Uterus (tissue), 2 donors: Measurements from ENCODE around the gene SIRT4.

Source experiments
- CTCF ChIP-seq, 4 experiments: fragments of 200-600 bp in 2 of 4; fragments of 450-650 bp in 2 of 4; sonication (generic) in 2 of 4; IDR thresholded peaks; one replicate each; pipeline ENCODE4 v1.5.1; 2016 to 2019; ENCODE audit warnings: antibody characterized with exemption in 4 of 4, mild to moderate bottlenecking in 2 of 4, moderate library complexity in 1 of 4
- POLR2A ChIP-seq, 2 donors: fragments of 450-650 bp; IDR thresholded peaks; one replicate each; pipeline ENCODE4 v1.6.1; 2016; ENCODE audit warnings: antibody characterized with exemption in 2 of 2, mild to moderate bottlenecking in 1 of 2, moderate library complexity in 1 of 2

GRCh38 chr12:120266180-120266870, 35.8 kb upstream of the SIRT4 start:
- TF ChIP-seq CTCF (IDR thresholded peaks at IDR 0.05) (no peak), POLR2A (IDR thresholded peaks at IDR 0.05) (no peak)
